NCI-H82 treated with DMSO at 0.1 percent for 48 hours (cell line): ENCODE data around the gene GPS2.
A peak's percentile ranks its signal among the peaks of the same experiment; 100 is the strongest.
"Not testable (repeated sequence)": the region's sequence is repeated elsewhere in the genome, so short reads cannot be mapped to it uniquely, and the experiment has no call there.

Experiments
- DNase-seq: peaks from one replicate; lab custom pipeline; 2025; ENCODE audit not compliant: unreplicated experiment; lab: John Stamatoyannopoulos, UW

Gene GPS2

DNA sequence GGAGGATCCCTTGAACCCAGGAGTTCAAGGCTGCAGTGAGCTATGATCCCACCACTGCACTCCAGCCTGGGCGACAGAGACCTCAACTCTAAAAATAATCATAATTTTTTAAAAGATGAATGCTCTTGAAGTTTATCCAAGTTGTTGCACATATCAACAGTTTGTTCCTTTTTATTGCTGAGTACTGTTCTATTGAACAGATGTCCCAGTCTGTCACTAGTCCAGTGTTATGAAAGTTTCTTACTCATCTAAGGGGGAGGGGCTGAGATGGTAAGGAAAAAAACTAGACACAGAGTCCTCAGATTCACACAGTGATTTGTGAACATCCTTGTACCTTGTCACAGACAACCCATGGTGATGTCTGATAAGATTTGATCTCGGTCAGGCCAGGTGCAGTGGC, 25.0 kb upstream of the GPS2 start:
- DNase-seq: no peak

DNA sequence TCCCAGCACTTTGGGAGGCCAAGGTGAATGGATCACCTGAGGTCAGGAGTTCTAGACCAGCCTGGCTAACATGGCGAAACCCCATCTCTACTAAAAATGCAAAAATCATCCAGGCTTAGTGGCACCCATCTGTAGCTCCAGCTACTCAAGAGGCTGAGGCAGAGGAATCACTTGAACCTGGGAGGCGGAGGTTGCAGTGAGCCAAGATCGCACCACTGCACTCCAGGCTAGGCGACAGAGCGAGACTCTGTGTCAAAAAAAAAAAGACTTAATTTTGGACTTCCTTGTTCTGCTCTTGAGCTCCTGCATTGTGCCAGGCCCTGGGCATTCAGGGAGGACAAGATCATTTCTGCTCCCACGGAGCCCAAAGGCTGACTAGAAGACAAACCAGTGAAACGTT, 22.4 kb upstream of the GPS2 start:
- DNase-seq: not testable (repeated sequence)

DNA sequence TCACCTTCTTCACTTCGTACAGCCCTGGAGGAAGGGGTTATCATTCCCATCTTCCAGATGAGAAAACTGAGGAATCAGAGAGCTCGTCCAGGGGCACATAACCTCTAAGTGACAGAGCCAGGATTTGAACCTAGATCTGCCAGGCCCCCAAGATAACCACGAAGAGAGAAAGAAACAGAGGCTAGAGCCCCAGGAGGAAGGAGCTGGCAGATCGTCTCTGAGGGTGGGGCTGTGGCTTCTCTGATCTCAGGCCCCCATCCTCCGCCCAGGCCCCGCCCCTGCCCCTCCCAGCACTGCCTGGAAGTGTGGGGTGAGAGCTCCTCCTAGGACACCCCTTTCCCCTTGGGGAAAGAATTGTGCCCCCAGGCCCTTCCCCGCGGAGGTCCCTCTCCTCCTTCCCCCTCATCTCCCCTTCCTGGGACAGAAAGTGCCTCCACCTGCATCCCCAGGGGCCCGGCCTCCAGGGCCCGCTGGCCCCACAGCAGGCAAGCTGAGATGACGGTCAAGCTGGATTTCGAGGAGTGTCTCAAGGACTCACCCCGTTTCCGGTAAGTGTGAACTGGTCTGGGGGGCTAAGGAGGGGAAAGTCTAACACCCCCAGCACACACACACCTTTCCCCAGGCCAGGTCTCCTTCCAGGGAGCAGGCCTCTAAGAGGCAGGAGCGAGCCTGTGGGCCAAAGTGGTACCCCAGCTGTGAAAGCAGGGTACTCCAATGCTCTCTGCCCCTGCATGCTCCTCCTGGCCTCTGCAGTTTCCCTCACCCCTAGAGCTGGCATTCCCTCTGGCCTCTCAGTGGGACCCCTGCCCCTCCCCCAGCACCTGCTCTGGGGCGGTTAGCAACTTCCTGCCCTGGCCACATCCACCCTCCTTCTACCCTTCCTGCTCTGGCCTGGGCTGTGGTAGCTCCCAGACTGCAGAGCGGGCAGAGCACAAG, 21.3 kb upstream of the GPS2 start, which contains the start of gene ACAP1:
ACAP1 (plus strand) TSS at position 290 of the 936 bp plus-strand sequence; CDS start at position 496, 206 bp downstream.
- no peak for DNase-seq

DNA sequence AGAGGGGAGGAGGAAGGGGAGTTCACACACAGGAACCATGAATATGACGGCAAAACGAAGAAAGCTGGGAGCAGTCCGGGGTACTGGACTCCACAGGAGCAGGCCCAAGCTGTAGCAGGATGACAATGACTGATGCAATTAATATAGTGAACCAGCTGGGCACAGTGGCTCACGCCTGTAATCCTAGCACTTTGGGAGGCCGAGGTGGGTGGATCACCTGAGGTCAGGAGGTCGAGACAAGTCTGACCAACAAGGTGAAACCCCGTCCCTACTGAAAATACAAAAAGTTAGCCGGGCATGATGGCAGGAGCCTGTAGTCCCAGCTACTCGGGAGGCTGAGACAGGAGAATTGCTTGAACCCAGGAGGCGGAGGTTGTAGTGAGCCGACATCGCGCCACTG, 20.6 kb upstream of the GPS2 start:
- not testable (repeated sequence) for DNase-seq

DNA sequence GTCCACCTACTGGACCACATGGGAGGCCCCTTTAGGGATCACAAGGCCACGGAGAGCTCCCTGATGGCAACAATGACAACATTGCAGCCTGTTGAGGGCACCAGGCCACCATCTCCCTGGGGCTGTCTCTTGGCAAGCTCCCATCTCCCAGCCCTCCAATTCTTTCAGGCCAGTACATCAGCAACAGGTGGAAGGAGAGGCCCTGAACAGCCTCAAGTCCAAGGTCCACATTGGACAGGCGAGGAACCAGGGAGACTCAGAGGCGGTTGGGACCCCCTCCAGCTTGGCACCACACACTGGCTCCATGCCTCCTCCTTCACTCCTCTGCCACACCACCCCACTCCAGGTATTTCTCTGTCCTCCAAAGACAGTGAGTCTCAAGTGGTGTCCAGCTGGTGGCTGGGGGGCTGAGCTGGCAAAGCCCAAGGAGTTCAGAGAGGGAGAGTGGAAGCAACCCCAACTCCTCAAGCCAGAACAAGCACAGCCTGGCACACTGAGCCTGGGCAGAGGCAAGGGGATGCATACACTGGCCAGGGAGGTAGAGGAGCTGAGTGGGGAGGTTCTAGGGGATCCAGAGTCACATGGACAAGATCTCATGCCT, 19.9 kb upstream of the GPS2 start:
- no peak for DNase-seq

DNA sequence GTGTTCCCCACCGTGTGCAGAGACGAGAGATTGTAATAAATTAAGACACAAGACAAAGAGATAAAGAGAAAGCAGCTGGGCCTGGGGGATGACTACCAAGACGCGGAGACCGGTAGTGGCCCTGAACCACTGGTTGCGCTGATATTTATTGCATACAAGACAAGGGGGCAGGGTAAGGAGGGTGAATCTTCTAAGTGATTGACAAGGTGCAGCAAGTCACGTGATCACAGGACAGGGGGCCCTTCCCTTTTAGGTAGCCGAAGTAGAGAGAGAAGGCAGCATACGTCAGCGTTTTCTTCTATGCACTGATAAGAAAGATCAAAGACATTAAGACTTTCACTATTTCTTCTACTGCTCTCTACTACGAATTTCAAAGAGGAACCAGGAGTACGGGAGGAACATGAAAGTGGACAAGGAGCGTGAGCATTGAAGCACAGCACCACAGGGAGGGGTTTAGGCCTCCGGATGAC, 17.5 kb upstream of the GPS2 start:
- not testable (repeated sequence) for DNase-seq

DNA sequence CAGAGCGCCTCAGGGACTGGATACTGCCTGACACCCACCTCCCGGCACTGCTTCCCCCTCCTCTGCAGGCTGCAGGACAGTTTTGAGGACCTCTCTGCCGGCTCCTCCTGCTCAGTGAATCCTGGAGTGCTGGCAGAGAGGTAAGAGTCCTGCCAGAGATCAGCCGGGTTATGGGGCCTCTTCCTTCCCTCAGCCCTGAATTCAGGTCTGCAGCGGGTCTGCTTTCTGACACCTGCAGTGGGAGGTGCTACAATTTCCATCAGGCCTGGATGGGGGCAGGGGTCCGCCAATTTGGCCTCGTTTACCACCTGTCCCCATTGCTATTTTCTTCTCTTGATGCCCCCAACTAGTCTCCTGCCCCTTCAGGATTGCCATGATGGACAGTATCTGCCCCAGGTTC, 17.0 kb upstream of the GPS2 start:
- DNase-seq: no peak

DNA sequence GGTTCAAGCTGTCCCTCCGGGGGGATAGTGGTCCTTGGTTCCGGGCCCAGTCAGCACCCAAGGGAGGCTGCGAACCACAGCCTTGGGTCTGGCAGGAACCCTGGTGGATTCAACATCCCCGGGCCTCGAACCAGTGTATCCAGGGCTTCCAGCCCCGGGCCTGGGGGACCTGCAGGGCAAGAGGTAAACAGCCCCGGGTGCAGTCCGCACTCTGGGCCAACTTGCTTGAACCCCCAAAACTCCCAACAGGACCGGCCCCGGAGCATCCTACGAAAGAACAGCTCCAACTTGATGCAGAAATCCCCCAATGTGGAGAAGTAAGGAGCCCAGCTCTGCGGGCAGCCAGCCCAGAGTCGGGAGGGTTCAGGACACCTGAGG, 15.5 kb upstream of the GPS2 start:
- DNase-seq: no peak

DNA sequence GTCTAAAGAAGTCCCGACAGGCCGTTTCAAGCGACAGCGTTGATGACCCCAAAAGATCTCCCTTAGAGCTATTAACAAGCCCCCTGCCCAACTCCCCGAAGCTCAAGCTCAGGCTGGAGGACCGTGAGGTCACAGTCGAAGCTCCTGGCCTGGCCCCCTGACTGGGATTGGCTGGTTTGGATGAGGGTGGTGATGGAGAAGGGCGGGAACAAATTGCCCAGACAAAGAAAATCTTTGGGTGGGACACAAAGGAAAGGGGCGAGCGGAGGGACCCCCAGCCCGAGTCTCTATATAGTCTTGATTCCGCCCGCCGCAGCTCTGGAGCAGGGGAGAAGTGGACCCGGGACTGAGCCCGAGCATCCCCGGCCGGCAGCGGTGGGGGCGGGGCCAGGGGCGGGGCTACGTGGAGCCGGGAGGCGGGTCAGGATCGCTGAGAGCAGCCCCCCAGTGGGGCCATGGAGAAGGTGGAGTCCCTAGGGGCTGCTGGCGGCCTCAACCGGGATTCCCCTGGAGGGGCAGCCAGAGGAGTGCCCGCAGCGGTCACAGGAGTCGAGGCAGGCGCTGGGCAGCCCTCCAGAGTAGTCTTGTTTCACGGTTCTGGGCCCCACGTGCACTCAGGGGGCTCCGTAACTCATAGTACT, 15.0 kb upstream of the GPS2 start:
- peak; percentile 76 for DNase-seq

DNA sequence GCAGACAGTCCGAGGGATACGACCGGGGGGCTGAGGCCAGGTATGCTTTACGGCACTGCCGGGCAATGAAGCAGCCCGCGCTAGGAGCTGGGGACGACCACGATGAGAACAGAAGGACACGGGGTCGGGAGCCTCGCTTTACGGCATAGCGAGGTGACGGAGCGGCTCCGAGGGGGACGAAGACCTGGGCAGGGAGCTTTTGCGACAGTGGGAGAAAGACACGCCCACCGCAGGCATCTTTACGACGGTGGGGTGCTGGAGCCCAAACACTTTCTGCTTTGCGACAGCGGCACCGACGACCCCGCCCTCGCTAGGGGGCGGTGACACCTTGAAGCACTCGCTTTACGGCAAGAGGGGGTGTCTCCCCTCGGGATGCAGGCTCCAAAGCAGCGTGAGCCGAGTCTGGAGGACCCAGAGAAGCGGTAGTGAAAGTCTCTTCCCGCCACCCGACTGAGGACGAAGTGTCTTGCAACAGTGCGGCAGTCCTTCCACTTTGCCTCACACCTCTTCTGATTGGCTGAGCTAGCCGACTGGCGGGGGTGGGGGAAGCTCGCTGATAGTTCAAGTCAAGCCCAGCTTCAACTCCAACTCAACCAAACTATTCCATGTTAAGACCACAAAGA, 14.3 kb upstream of the GPS2 start:
- peak; percentile 99 for DNase-seq

DNA sequence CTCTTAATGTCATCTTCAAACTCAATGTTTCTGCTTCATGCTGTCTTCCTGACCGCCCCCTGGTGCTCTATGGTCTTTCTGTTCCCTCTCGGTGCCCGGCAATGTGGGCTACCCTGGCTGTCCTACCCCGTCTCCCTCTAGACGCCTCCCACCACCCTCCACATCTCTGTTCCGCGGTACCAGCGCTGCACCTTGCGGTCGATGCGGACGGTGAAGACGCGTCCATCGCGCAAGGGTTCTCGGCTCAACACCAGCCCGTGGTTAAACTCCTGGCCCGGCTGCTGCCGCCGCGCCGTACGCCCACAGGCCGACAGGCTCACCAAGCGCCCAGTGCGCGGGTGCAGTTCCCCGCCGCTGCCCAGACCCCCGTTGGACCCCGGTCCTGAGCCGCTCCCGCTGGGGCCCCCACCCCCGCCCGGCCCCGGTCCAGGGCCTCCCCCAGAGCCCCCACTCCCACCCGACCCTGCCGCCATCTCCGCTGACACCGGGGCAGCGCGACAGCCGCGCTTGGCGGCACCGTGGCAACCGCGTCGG, 13.7 kb upstream of the GPS2 start, which contains the start of gene NEURL4:
NEURL4 (minus strand) TSS at position 496 of the 534 bp plus-strand sequence; CDS start at position 473, 23 bp downstream.
- no peak for DNase-seq

DNA sequence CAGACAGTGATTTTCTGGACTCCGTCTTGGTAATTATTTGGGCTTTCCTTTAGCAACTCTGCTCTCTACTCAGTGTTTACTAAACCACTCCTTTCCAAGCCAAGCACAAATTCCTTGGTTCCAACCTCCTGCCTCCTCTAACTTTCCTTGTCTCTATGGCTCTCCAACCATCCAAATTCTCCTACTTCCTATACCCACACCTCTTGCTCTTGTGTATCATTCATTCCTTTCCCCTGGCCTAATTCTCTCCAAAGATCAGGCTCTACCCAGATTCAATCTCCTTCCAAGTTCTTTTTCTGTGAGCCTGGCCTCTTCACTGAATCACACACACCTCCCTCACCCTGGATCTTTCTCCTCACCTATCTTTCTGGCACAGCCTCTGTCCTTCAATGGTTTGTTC, 12.8 kb upstream of the GPS2 start:
- DNase-seq: no peak

DNA sequence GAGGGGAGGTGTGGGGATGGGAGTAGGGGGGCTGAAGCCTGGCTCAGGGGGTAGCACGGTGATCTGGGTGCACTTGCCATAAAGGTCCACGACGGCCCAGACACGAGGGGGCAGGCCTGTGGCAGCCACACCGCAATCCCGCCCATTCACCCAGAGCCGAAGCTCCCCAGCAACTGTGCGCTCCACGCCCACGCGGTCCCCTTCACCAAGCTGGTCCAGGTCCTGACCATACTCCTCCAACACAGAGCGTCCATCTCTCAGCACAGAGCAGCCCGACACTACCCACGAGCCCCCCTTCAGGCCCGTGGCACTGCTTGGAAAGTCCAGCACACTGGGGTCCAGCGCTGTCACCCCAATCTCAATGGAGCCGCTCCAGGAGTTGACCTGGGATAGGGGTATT, 12.3 kb upstream of the GPS2 start:
- no peak for DNase-seq

DNA sequence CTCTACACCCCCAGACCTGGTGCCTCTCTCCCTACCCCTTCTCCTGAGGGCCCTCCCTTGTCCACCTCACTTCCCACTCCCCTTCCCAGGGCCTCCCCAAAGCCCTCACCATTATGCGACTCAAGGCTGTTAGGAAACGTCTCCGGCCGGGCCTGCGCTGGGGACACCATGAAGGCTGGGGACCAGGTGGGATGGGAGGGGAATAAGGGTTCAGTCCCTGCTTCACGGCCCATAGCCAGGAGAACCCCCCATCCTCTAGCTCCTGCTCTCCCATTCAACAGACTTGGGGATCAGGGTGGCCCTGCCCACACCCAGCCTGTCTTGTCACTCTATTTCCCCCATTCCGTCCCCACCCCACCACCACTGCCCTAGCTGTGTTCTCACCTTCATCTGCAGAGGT, 11.9 kb upstream of the GPS2 start:
- DNase-seq: no peak

DNA sequence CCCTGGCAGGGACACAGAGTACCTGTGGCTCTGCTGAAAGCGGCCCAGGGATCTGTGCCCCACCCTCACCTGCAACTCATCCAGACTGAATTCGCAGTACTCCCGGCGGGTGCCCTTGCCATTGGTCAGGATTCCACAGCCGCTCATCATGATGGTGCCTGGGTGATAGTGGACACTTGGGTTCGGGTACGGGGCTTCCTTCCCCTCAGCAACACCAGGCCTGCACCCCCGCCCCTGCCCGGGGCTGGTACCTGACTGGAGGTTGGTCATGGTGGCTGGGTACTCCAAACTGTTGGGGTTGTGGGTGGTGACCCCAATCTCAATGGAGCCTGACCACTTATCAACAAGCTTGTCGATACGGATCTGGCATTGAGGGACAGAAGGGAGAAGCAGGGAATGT, 11.0 kb upstream of the GPS2 start:
- DNase-seq: no peak

DNA sequence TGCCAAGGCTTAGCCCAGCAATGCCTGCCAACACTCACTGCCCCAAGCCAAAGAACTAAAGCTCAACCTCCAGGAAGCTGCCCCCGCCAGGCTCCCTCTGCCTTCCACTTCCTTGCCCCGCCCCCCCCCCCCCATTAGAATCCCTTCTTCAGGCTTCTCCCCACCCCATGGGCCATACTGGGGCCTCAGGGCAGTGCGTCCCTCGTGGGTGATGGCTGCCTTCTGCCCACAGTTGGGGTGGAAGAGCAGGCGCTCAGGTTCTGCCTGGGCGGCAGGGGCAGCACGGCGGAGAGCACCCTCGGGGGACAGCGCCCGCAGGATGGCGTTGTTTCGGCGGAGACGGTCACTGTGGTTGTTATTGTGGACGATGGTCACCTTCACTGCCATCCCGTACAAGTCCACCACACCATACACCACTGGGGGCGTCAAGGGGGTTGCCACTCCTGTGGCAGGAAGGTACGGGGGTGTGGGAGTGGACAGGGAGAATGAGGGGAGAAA, 9.9 kb upstream of the GPS2 start:
- DNase-seq: no peak

DNA sequence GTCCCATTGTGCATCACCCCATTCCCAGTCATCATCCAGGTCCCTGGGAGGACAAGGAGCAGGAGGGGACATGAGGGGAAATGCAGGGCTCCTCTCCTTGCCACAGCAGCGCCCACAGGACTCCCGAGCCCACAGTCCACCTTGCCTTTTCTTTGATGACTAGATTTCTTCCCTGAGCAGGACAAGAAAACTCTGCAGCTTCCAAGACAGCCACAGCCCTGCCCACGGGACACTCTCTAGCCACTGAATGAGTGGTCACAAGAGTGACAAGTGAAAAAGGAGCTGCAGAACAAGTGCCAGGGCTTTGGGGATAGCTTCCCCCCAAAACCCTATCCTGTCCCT, 9.2 kb upstream of the GPS2 start:
- no peak for DNase-seq

DNA sequence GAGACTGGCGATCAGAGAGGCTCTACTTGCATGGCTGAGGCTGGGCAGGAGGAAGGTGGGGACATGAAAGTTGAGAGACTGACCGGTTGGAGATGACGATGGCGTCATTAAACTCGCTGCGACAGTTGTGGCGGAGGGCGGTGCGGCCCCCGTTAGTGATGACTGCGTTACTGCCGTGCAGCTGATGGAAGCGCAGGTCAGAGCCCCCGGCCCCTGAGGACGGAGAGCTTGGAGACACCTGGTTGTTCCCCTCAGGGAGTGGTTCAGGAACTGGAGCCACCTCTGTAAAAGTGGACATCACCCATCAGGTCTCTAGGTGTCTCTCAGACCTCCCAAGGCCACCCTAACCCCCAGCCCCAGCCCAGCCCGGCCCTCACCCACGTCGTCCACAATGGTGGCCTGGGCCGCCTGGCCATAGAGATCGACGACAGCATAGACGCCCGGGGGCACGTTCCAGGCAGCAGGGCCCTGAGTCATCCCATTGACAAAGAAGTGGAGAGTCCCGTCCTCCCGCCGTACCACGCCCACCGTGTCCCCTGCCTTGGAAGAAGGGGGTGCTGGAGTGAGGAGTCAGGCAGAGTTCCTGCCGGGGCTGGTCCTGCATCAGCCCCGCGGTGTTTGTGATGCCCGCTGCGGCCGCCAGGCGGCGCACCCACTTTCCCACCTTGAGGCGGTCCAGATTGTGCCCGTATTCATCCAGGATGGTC, 8.7 kb upstream of the GPS2 start:
- DNase-seq: no peak

DNA sequence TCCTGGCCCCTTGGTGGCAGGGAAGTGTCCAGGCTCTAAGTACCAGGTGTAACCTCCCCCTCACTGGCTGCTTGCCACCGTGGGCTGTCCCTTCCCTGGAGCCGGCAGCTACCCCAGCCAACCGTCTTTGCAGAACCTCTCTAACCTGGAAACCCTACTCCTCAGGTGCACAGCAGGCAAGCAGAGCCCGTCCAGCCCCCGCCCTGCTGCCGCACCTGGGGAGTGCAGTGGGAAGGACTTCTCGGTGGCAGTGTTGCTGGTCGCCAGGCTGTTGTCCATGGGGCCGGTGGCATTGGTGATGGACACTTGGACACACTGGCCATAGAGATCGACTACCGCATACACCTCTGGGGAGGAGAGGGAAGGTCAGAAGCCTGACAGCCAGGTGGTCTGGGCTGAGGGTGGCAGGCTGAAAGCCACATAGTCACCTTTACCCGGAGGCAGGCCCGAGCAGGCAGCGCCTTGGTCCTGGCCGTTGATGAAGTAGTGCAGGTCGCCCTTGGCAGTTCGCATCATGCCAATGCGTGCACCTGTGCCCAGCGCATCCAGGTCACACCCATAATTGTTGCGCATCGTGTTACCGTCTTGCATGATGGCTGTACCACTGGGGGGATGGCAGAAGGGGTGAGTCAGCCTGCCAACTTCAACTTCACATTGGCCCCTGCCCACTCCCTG, 7.5 kb upstream of the GPS2 start:
- no peak for DNase-seq

DNA sequence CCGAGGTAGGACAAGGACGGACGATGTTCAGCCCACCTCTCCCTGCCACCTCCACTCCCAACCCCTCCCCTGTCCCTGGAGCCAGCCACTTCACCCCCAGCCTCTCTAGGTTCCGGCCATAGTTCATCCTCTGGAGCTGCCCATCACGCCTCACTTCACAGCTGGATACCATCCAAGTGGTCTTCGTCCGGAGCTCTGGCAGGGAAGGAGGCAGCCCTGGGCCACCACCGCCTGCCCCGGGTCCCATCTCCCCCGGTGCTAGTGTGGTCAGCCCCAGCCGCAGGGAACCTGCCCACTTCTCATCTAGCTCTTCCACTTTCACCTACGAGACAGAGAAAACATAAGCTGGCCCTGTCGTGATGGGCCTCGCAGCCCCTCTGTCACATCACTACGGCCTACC, 6.3 kb upstream of the GPS2 start:
- DNase-seq: no peak
